Glutamatergic neuron (in vitro differentiated cells): ENCODE data around the gene JAK1. TPM values are rescaled to one million over a fixed set of nuclear protein-coding genes. Genes with fewer than 3 reads are reported as not detected.

ENCODE experiments used
- DNase-seq: peaks from one replicate; pipeline ENCODE4 v3.0.0; 2022
- H3K27ac Mint-ChIP-seq: one replicate; pipeline ENCODE4 v1.8.0; 2020; ENCODE audit warnings: mild to moderate bottlenecking, mixed read lengths, inconsistent platforms; ENCODE audit not compliant: unreplicated experiment
- H3K27me3 Mint-ChIP-seq: one replicate; pipeline ENCODE4 v1.8.0; 2020; ENCODE audit warnings: mild to moderate bottlenecking, moderate library complexity, mixed read lengths, inconsistent platforms; ENCODE audit not compliant: unreplicated experiment
- H3K36me3 Mint-ChIP-seq: one replicate; pipeline ENCODE4 v1.8.0; 2020; ENCODE audit warnings: mild to moderate bottlenecking, mixed read lengths, inconsistent platforms; ENCODE audit not compliant: unreplicated experiment
- H3K4me1 Mint-ChIP-seq: one replicate; pipeline ENCODE4 v1.8.0; 2020; ENCODE audit warnings: mild to moderate bottlenecking, low read depth, mixed read lengths, inconsistent platforms; ENCODE audit not compliant: unreplicated experiment
- H3K4me3 Mint-ChIP-seq: one replicate; pipeline ENCODE4 v1.8.0; 2020; ENCODE audit warnings: mild to moderate bottlenecking, mixed read lengths, inconsistent platforms; ENCODE audit not compliant: unreplicated experiment
- H3K9me3 Mint-ChIP-seq: one replicate; pipeline ENCODE4 v1.8.0; 2020; ENCODE audit warnings: mild to moderate bottlenecking, moderate library complexity, mixed read lengths, inconsistent platforms; ENCODE audit not compliant: unreplicated experiment
- total RNA-seq: library from RNA; stranded (reverse); fragmentation: NEBNext Ultra II Directional; extraction: Animal tissue kit (Norgen Biotek cat#: 25700); gene quantifications from one replicate; pipeline ENCODE4 v1.2.1, GENCODE V29; 2021; ENCODE audit not compliant: unreplicated experiment
- TF ChIP-seq, protein P1 (sequence below): fragments of 200-600 bp; sonication (generic); IDR thresholded peaks from one replicate; pipeline ENCODE4 v1.5.0; 2021; ENCODE audit not compliant: partially characterized antibody, unreplicated experiment

Gene JAK1
- total RNA-seq, 1 donor from 2014 or later: 16.9 TPM

DNA sequence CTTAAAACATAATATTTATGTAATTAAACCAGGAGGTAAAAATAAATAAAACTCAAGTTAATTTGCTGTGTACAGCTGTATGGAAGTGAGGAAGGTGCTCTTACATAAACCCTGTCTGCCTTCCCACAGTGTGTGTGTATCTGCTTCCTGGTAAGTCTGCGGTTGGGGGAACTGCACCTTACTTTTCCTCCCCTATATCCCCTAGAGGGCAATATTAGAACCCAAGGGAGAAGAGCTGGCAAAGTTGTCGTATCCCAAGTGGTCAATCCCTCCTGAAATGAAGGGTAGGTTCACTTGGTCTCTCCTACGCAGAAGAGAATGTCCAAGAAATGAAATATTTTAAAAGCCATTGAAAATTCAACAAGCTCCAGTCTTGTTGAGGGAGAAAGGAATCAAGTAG, 17.8 kb upstream of the JAK1 start:
- H3K4me3 Mint-ChIP-seq: no peak overlapping the region
- TF ChIP-seq, protein P1, sequence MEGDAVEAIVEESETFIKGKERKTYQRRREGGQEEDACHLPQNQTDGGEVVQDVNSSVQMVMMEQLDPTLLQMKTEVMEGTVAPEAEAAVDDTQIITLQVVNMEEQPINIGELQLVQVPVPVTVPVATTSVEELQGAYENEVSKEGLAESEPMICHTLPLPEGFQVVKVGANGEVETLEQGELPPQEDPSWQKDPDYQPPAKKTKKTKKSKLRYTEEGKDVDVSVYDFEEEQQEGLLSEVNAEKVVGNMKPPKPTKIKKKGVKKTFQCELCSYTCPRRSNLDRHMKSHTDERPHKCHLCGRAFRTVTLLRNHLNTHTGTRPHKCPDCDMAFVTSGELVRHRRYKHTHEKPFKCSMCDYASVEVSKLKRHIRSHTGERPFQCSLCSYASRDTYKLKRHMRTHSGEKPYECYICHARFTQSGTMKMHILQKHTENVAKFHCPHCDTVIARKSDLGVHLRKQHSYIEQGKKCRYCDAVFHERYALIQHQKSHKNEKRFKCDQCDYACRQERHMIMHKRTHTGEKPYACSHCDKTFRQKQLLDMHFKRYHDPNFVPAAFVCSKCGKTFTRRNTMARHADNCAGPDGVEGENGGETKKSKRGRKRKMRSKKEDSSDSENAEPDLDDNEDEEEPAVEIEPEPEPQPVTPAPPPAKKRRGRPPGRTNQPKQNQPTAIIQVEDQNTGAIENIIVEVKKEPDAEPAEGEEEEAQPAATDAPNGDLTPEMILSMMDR: no peak
- DNase-seq: no peak
- H3K36me3 Mint-ChIP-seq: no peaks in the 10 kb centered on the region
- peaks cover 4% of the 10 kb centered on the region for H3K9me3 Mint-ChIP-seq
- no peak overlapping the region for H3K27ac Mint-ChIP-seq
- H3K4me1 Mint-ChIP-seq: no peaks in the 10 kb centered on the region
- H3K27me3 Mint-ChIP-seq: no peaks in the 10 kb centered on the region

DNA sequence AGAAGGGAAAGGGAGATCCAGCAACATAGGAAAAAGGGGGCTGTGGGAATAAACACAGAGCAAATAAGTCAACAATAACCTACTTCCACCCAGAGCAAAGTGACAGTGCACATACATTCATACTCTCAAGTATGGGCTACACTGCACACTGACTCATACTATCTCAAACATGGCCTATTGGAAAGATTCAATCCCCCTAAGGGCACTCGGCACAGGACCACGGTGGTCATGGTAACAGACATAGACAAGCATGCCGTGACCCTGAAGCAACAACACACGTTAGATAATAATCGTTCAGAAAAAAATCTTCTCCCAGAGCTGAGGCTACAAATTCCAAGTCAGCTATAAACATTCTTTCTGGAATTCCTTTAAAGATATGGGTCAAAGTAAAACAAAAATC, 16.8 kb upstream of the JAK1 start:
- no peak for DNase-seq
- Mint-ChIP-seq H3K27ac (no peak overlapping the region), H3K4me3 (no peak overlapping the region), H3K4me1 (no peaks in the 10 kb centered on the region), H3K36me3 (no peaks in the 10 kb centered on the region), H3K27me3 (no peaks in the 10 kb centered on the region), H3K9me3 (peaks cover 4% of the 10 kb centered on the region)
- TF ChIP-seq, protein P1: no peak

DNA sequence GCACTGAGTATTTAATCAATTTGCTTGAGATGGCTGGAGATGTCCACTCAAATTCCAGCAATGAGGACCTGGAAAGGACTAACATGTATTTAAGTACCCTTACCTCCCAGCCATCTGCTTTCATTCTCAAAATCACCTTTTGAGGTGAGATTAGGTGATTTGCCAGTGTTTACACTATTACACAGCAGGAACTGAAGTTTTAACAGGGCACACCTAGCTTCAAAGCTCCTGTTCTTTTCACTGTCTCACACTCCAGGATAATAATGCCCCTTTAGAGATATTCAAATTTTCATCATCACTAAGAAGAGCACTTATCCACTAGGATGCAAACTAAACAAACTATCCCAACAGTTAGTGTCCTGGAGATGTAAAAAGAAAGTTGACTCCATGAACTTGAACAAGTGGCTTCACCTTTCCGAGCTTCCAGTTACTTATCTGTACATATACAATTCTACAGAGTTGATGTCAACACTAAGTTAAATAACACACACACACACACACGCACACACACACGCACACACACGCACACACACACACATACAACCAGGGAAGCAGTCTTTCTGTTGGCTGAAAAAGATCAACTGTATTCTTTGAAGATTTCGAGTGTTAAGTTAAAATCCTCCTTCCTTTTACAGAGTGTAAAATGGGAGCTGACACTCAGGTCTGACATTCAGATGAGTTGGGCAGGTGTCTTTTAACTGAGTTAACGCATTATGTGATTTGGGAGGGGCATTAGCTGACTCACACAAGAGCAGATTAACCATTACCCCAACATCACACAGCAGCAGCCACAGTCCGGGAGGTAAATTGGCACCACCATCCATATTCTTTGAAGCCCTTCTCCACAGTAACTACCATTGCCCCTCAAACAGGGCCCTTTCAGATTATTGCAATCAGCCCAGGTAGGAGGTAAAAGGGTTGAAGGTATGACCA, 15.5 kb upstream of the JAK1 start:
- DNase-seq: no peak
- no peaks in the 10 kb centered on the region for H3K36me3 Mint-ChIP-seq
- H3K27ac Mint-ChIP-seq: no peak overlapping the region
- TF ChIP-seq, protein P1: no peak
- H3K4me1 Mint-ChIP-seq: no peaks in the 10 kb centered on the region
- peaks cover 5% of the 10 kb centered on the region for H3K9me3 Mint-ChIP-seq
- no peak overlapping the region for H3K4me3 Mint-ChIP-seq
- no peaks in the 10 kb centered on the region for H3K27me3 Mint-ChIP-seq

DNA sequence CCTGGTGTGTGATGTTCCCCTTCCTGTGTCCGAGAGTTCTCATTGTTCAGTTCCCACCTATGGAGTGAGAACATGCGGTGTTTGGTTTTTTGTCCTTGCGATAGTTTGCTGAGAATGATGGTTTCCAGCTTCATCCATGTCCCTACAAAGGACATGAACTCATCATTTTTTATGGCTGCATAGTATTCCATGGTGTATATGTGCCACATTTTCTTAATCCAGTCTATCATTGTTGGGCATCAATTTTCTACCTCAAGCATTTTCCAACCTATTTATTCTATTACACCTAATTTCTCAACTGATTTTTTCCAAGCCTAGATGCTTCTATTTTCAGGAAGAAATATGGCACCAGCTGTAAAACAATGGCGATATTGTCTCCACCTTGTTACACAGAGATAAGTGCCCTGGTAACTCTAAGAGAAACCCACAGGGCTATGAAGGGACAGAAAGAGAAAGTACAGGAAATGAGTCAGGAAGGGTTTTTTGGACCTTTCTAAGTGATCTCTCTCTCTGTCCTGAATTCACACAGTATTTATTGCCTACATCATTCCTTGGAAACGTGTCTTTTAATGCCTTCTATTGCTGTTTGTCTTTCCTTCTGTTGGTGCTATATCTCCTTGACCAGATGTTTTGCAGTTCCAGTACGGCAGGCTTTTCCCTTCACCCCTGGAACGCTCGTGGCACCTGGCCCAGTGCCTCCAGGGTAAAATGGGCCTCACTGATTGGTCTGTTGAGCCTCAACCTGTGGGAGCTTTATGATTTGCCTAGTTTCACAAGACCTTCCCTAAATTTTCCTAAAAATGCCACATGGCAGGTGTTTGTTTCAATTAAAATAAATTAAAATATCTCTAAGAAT, 14.6 kb upstream of the JAK1 start:
- TF ChIP-seq, protein P1: no peak
- Mint-ChIP-seq H3K9me3 (peaks cover 5% of the 10 kb centered on the region), H3K27ac (no peak overlapping the region), H3K36me3 (no peaks in the 10 kb centered on the region), H3K4me3 (no peak overlapping the region), H3K27me3 (no peaks in the 10 kb centered on the region), H3K4me1 (no peaks in the 10 kb centered on the region)
- DNase-seq: no peak

DNA sequence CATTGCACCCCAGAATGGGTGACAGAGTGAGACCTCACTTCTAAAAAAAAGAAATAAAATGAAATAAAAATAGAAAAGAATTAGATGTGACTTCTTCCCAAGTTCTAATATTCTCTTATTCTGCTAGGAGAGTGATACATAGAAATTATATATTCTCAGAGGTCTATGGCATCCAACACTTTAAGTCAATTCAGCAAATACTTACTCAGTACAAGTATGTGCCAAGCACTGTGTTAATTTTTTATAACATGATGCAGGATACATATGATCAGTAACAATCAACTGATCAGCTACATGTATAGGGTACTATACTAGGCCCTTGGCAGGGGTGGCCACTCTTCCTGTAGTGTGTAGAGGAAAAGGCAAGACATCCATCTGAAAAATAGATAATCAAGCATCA, 13.0 kb upstream of the JAK1 start:
- TF ChIP-seq, protein P1: no peak
- peaks cover 1% of the 10 kb centered on the region for H3K27me3 Mint-ChIP-seq
- no peaks in the 10 kb centered on the region for H3K4me1 Mint-ChIP-seq
- no peak overlapping the region for H3K4me3 Mint-ChIP-seq
- peaks cover 5% of the 10 kb centered on the region for H3K9me3 Mint-ChIP-seq
- no peak for DNase-seq
- no peak overlapping the region for H3K27ac Mint-ChIP-seq
- no peaks in the 10 kb centered on the region for H3K36me3 Mint-ChIP-seq
